Effector CD8-positive, alpha-beta T cell (primary cell): ENCODE results near the gene DDX56.

Experiments used
- DNase-seq: peaks from one replicate; lab custom pipeline; 2025; lab: John Stamatoyannopoulos, UW

The DDX56 gene

GRCh38 chr7:44534501-44534900, 39.2 kb downstream of the DDX56 start:
- no peak for DNase-seq

GRCh38 chr7:44534087-44534486, 39.6 kb downstream of the DDX56 start:
- DNase-seq = no peak

DNA sequence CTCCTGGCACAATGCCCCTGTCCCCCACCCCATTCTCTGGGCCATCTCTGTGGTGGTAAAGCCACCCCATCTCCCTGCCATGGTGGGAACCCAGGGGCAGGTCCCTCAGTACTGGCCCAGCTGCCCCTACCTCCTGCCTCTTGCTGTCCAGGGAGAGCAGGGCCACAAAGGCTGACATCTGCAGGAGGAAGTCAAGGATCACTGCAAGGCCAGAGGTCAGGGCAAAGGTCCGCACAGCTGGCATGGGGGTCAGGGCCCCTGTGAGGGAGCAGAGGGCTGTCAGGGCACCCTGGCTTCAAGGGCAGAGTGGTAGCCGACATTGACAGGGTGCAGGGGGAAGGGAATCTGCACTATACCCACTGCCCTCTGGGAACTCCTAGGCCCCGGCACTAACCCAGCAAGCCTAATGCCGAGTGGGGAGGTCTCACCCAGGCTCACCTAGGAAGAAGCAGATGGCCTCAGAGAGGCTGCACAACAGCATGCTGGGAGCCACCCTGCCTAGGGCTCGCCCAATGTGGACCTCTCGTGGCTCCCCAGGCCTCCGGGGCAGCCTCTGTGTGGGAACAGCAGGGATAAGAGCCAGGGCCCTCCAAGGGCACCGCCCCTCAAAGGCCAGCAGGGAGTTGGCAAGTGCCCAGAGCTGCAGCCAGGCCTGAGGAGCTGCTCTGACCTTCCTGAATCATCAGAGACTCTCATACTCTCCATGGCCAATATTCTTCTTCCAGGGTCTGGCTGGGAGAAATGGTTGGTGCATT, 40.2 kb downstream of the DDX56 start:
- no peak for DNase-seq

- no peak for DNase-seq
Measured at GRCh38 chr7:44531421-44532380, 42.0 kb downstream of the DDX56 start.

DNA sequence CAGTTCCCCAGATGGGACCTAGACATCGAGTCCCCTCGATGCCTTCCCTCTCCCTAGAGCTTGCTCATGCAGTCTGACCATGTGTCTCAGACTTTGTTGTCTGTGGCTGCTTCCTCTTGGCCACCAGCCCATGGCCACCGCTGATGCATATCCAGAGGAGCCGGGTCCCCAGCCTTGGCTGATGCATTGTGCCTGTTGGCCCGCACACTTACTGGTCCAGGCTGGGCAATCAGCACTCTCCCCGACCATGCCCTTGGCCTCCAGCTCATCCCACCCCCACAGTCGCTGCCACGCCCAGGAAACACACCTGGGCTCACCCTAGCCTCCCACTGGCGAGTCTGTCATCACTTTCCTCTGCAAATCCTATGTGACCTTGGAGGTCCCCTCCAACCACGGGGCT, 42.7 kb downstream of the DDX56 start:
- DNase-seq = no peak

GRCh38 chr7:44524811-44525388, 48.8 kb downstream of the DDX56 start:
- no peak for DNase-seq

GRCh38 chr7:44522315-44522714, 51.4 kb downstream of the DDX56 start:
- no peak for DNase-seq

GRCh38 chr7:44521347-44522095, 52.2 kb downstream of the DDX56 start:
- no peak for DNase-seq

GRCh38 chr7:44520574-44520973, 53.1 kb downstream of the DDX56 start:
- no peak for DNase-seq

GRCh38 chr7:44519546-44519945, 54.2 kb downstream of the DDX56 start:
- DNase-seq = no peak

GRCh38 chr7:44518761-44519160, 54.9 kb downstream of the DDX56 start:
- DNase-seq = no peak

- no peak for DNase-seq
Measured at GRCh38 chr7:44517175-44517574, 56.5 kb downstream of the DDX56 start.
